COLO829 (cell line): Measurements from ENCODE around the gene MAPRE3.
A peak's percentile ranks its signal among the peaks of the same experiment; 100 is the strongest.
"Not testable (repeated sequence)": the region's sequence is repeated elsewhere in the genome, so short reads cannot be mapped to it uniquely, and the experiment has no call there.

Experiments used
- DNase-seq: peaks from one replicate; pipeline ENCODE4 v3.0.0; 2012; ENCODE audit warnings: low spot score

The MAPRE3 gene

DNA sequence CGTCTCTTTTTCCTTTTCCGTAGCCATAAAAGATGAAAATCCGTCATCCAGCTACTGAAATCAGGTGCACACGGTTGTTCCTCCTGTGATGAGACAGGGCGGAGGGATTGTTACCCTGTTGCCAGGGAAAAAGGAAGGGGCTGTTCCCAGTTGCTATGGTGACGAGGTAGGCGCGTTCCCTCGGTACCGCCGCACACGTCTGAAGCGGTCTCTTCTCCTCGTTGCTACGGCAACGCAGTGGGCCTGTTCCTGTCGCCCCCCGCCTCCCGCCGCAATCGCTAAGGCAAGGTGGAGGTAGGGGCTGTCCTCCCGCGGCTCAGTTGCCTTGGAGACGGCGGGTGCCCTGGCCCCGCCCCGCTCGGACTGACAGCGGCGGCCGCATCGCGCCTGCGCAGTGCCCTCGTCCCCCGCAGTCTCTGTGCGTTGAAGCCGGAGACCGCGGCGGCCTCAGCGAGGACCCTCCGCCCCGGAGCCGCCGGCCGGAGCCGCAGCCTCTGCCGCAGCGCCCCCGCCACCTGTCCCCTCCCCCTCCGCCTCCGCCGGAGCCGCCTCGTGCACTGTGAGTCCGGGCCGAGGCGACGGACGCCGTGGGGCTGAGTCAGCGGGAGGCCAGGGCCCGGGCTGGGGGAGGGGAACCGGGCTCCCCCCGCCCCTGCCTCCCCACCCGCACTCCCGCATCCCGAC is at the start of gene MAPRE3:
MAPRE3 (plus strand) TSS at position 394 of the 684 bp plus-strand sequence. CDS start 51,582 bp downstream, outside the sequence.
- peak; percentile 77 for DNase-seq

DNA sequence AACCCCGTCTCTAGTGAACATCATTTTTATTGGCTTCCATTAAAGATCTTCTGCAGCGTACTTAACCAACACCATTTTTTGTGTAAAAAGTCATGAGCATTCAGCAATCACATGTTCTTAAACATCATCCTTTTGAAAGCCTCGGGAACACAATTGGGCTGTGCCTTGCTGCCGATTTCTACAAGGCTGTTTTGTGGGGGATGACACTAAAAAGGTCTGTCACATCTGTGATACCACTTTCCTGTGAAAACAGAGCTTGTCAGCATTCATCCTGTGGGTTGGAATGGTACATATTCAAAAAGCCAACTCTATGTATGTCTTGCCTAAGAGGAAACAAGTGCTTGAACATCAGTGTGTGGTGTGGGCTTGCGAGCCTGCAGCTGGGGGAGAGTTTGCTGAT is 49.1 kb upstream of the MAPRE3 start:
- DNase-seq, result no peak

DNA sequence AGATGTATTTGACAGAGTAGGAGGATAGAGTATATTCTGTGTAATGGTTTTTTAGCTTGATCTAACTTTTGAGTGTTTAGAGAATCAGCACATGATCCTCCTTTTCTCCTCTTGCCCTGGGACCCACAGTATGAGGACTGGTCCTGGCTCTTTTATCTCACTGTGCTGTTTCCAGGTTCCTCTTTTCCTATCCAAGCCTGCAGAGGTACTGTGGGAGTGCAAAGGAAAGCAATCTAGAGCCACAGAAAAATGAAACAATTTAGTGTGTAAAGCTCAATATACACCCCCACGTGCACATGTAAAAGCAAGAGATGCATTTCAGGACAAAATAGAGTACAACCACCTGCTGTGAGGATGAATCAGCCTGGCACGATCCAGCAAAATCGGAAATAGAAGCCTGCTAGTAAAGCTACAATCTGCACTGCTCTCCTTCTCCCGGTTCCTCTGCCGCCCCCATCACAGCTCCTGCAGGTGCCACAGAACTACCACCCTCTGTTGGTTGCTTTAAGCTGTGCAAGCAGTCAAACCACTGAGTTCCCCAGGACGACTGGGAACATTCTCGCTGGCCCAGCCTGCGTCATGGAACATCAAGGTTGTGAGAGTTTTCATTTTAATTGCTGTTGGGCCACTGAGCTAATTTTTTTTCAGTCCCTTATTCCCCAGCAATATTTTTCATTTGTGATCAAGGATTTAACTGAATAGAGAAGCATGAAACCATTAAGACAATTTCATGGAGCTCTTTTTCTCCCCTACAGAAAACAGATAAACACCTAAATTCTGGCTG is 47.8 kb upstream of the MAPRE3 start:
- peak; percentile 55 for DNase-seq

DNA sequence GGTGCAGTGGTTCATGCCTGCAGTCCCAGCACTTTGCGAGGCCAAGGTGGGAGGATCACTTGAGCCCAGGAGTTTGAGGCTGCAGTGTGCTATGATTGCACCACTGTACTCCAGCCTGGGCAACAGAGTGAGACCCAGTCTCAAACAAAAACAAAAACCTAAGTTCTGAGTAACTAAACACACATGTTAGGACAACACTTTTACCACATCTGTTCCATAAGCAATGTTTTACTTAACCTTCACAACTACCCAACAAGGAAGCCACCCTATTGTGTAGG is 47.3 kb upstream of the MAPRE3 start:
- DNase-seq, result not testable (repeated sequence)

DNA sequence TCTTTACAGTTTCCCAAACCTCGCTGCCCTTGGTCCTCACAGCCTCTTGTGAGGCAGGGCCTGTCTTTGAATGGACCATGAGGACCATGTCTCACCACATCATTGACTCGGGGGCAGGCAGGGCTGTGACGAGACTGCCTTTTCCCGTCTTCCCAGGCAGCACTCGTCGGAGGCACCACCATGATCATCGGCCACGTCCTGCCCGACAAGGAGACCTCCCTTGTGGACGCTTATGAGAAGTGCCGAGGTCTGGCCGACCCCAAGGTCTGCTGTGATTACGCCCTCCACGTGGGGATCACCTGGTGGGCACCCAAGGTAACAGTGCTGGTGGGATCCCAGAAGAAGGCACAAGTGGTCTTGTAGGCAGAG is 45.7 kb upstream of the MAPRE3 start:
- no peak for DNase-seq

DNA sequence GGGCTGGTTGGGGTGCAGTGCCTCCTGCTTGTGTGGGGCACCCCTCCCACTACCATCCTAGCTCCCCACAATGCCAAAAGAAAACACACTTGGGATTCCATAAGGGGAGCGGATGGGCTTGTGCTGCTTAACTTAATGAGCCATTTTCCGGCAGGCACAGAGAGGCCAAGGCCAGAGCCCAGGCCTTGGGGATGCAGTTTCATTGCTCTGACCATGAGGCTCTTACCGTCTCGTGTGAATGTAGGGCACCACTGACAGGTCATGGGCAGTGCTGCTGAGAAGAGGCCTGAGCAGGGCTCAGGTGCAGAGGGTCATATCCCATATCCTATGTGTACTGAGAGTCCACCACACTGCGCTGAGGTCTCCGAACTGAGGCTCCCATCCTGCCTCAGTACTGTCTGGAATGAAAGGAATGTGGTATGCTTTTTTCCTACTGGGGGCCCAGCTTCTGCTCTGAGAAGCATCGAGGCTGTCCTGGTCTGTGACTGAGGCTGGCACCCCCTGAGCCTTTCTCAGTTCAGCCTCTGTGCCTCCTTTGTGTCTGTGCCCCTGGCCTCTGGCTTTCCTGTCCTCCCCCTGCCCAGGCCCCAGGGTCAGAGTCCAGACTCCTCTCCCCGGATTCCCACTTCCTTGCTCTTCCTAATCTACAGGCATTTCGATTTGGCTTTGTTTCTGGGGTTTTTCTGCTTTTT is 45.2 kb upstream of the MAPRE3 start:
- DNase-seq, result no peak

DNA sequence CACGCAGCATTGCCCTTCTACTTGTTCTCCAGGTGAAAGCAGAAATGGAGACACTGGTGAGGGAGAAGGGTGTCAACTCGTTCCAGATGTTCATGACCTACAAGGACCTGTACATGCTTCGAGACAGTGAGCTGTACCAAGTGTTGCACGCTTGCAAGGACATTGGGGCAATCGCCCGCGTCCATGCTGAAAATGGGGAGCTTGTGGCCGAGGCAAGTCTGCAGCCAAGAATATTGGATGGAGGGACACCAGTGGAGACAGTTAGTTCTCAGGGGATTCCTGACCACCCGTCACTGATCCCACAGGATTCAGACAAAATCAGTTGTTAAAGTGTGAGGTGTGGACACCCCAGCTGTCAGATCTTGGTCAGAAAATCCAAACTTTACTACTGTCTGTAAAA is 43.2 kb upstream of the MAPRE3 start:
- DNase-seq, result no peak

DNA sequence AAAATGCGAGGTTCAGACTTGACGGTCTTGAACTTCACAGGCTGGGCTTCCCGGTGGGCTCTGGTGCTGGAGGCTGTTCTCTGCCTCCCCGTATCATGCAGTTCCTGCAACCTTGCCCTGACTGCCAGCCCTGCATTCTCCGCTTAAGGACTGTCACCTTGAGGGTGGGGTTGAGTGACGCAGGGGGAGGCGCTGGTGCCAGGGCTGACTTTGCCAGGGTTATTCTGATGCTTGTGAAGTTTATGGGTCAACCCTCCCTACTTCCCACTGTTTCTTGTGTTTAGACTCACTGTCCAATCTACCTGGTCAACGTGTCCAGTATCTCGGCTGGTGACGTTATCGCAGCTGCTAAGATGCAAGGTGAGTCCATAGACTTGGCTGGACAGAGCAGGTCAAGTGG is 37.5 kb upstream of the MAPRE3 start:
- DNase-seq, result no peak

DNA sequence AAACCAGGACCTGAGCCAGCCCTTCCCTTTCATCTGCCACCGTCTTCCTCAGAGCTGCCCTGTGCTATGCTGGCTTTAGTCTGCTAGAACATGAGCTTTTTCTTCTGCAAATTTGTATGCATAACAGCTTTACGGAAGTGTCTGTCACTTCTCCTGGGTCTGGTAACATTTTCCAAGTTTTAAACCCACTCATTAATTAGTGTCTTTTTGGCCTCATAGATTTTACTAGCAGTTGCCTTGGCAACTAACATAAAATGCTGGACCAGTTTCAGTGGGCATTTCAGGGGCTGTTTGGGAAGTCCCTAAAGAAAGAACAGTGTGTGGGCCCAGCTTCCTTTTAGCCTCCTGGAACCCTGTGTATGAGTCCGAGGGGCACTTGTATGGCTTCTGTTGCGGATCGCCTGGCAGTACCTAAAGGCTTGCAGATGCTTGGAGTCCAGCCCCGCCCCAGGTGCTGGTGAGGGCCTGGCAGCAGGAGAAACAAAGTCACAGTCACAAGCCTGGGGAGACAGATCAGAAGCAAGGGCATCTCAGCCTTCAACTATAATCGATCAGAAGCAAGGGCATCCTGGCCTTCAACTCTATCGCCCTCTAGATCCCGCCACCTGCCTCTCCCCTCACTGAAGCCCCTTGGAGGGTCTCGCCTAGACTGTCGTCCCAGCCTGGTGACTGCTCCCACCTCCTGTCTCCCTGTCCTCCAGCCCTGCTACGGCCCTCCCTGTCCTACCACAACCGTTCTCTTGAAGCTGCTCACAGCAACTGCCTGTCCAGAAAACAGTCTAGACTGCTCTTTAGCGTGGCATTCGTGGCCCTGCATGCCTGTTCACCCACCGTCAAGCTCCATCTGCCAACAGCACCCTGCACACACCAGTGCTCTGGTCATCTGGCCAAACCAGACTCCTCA is 36.8 kb upstream of the MAPRE3 start:
- DNase-seq, result no peak

DNA sequence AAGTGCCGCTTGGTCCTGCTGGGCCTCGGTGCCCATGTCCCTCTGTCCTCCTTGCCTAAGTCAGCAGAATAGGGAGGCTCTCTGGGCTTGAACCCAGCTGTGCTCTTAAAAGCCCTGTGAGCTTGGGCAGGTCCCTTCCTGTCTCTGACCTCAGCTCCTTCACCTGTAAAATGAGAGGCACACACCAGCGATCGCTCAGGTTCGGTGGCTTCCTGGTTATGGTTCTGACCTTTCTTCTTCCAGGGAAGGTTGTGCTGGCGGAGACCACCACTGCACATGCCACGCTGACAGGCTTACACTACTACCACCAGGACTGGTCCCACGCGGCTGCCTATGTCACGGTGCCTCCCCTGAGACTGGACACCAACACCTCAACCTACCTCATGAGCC is 36.1 kb upstream of the MAPRE3 start:
- no peak for DNase-seq

DNA sequence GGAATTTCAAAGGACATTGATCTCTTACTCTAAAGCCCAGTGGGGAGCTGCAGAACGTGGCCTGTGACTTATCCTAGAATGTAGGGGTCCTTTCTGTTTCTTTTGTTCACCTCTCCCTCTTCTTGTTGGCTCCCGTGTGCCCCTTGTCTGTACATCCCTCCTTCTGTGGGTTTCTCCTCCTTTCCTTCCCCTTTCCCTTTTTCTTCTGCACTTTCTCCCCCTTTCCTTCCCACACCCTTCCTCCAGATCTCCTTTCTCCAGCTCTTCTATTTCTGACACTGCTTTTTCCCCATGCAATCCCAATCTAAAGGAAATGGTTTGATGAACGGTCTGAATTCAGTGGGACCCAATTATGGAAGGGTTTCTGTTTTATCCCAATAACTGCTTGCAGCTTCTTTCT is 35.5 kb upstream of the MAPRE3 start:
- no peak for DNase-seq

DNA sequence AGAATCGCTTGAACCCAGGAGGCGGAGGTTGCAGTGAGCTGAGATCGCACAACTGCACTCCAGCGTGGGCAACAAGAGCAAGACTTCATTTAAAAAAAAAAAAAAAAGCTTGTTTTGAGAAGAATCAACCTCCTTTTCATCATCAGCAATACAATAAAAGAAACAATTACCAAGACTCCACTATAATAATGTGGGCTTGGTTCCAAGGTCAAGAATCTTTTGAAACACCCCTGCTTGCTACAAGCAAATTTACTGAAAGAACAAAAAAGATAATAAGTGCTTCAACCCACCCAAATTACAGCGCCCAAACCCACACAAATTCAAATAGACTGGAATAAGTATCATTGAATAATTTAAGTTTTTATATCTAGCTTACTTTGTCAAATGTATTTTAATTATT is 33.6 kb upstream of the MAPRE3 start:
- no peak for DNase-seq

DNA sequence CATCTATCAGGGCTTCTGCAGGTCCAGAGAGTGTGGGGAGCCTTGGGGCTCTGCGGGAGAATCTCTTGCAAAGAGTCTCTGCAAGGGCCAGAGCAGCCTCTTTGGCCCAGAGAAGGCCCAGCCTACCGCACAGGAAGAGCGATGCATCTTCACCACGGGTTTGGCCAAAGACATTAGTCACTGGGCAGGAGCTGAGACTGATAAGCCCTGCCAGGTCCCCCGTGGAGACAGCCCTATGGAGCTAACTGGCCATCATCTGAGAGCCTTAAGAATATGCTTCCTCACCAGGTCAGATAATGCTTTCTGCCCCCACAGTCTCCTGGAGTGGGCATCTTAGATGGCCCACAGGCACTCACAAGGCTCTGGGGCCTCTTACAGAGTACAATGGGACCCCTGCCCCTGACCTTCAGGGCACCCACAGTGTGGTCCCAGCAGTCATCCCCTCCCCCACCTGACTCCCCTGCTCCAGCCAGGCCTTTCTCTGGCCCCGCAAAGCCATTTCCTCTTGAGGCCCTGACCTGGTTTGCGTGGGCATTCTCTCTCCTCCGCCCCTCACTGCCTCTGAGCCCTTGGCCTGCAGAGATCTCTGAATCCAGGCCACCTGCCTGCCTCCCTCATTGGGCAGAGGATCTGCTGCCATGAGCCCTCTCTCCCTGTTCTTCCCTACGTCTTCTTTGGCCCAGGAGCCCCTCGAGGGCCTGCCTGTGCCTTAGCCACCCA is 31.9 kb upstream of the MAPRE3 start:
- DNase-seq, result no peak

DNA sequence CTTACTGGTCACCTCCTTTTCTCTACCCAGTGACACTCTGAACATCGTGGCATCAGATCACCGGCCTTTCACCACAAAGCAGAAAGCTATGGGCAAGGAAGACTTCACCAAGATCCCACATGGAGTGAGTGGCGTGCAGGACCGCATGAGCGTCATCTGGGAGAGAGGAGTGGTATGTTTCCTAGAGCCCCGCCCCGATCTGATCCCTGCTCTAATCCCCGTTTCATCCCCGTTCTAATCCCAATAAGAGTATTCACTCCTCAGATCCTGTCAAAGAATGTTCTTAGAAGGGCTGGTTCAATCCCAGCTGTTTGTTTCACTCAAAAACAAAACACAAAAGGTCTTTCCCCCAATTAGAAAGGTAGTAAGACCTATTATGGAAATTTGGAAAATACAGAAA is 30.4 kb upstream of the MAPRE3 start:
- DNase-seq, result no peak

DNA sequence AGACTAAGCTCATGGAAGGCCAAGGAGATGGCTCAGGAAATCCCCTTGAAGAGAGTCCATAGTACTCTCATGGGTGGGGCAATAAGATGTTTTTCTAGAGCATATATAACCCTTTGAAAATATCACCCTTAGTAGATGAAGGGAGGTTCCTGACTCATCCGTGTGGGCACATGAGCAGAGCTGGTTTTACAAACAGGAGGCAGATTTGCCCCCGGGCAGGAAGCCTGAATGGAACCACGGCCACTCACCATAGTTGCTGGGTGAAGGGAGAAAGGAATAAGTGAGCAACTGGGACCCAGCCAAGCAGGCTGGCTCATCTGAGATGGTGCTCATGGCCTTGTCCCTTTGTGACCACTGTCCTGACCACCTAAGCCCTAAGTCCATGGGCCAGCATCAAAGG is 29.0 kb upstream of the MAPRE3 start:
- peak; percentile 83 for DNase-seq

DNA sequence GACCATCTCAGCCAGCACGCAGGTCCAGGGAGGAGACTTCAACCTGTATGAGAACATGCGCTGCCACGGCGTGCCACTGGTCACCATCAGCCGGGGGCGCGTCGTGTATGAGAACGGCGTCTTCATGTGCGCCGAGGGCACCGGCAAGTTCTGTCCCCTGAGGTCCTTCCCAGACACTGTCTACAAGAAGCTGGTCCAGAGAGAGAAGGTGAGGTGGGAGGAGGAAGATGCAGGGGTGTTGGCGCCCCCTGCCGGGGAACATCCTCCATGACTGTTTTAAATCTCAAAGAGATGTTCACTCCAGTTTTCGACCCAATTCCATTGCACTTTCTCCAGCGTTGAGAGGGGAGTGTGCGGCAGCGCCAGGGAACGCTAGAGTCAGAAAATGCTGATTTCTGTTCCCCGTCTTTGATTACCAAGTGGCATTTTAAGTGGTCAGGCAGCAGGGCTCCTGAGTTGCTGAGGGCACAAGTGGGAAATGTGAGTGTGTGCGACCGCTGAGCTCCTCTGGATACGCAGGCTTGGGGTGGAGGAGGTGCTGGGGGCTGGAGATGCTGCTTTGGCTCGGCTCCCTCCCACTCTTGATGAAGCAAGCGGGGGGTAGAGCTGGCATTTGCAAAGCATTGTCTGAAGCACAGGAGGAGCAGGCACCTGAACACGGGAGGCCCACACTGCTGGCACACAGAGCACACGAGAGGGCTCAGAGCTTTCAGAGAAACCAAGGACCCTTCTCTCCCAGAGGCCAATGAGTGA is 27.7 kb upstream of the MAPRE3 start:
- peak; percentile 78 for DNase-seq

DNA sequence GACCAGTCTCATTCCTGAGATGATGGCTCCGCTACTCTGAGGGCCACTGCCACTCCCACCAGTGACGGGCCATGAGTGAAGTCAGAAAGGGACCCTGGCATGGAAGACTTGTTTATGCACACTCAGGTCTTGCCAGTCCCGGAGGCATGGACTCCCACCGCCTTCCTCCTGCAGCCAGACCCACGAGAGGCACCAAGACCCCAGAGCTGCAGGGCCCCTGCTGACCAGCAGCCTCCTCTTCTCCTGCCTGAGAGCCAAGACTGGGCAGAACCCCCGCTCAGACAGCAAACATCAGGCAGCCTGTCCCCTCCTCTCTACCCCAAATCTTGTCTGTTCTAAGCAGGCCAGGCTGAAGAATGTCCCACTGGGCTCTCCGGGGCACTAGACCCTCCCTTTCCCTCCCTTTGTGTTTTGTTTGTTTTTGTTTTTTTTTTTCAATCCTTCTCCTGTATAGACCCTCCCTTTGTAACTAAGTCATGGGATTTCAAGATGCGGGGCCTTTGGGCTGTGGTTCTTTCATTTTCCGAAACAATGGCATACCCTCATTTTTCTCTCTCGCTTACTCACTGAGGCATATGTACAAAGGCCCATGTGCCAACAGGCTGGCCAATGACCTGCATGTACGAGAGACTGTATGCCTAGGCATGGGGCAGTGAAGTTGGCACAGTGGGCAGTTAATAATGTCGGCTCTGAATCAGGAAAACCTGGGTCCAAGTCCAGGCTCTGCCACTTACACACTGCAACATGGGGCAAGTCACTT is 24.3 kb upstream of the MAPRE3 start:
- DNase-seq, result no peak

DNA sequence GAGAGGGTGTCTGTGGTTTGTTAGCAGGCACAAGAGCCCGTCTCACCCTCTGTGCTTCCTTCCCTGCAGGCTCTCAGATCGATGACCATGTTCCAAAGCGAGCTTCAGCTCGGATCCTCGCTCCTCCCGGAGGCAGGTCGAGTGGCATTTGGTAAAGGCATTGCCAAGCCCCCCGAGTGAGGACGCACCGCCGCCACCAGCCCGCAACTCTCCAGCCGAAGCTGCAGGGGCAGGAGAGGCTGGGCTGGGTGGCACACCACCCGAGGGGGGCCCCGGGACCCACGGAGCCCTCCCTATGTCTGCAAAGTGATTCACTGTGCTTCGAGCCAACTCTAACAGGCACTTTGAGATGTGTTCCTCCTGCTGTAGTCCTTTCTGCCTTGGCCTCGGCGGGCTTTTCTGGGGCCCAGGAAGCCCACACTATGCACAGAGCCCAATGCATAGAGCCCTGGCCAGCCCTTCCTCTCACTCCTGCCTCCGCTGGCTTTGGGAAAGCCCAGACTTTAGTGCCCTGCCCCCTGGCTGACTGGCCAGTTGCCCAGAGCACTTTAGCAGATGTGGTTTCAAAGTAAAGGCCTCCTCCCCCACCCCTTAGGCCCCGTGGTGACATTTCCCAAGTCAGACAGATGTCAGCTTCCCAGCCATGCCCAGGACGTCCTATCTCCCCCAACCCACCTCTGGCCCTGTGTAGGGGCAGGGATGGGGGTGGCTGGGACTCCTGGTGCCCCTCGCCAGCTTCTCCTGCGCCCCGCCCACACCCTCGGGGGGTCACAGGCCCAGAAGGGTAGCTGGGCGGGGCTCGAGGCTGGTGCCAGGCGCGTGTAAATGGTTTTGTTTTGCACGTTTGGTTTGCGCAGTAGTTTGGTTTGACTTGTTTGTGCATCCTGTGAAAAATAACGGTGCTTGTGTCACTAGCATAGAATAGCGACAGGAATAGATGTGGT is 23.3 kb upstream of the MAPRE3 start:
- peak; percentile 17 for DNase-seq

DNA sequence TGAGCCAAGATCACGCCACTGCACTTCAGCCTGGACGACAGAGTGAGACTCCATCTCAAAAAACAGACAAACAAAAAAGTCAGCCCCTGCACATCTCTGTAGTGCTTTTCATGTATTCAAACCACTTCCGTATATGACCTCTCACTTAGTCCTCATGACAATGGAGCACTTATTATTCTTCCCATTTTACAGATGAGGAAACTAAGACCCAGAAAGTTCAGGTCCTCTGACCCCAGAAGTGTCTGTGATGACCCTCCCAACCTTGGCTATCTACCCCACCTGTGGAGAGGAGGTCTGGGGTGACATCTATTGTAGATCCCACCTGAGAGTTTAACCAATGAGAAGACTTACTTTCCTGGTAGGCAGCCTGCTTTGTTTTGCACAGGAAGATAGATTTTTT is 21.6 kb upstream of the MAPRE3 start:
- DNase-seq, result no peak
